Measurements from ENCODE around the gene HSPBP1.

DNA sequence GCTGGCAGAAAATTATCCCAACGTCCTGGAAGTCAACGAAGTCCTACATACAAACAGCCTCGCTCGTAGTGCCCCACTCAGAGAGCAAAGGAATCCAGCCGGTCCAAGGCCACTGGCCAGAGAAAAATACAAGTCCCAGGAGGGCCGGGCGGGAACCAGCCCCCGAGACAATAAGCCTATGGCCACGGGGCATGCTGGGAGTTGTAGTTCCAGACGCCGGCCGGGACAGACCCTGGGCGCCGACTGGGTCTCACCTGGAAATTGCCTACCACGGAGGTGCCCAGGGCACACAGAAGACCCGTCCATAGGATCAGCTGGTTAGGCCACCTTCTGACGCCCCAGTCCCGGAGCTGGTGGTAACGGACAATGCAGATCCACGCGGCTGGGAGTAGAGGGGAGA is 39.9 kb upstream of the HSPBP1 start:
- TF ChIP-seq CSRNP3 (CRISPR knock-in tag; IDR thresholded peaks at IDR 0.05) (no peak), CSDC2 (CRISPR knock-in tag; IDR thresholded peaks at IDR 0.05) (no peak), GLIS3 (CRISPR knock-in tag; IDR thresholded peaks at IDR 0.05) (no peak), ZFP30 (CRISPR knock-in tag; IDR thresholded peaks at IDR 0.05) (no peak), TCF4 (CRISPR knock-in tag; IDR thresholded peaks at IDR 0.05; ENCODE audit: borderline replicate concordance) (no peak), RARB (CRISPR knock-in tag; IDR thresholded peaks at IDR 0.05) (no peak), ARNTL (CRISPR knock-in tag; IDR thresholded peaks at IDR 0.05; ENCODE audit: borderline replicate concordance, low read depth) (no peak), ZFP3 (CRISPR knock-in tag; IDR thresholded peaks at IDR 0.05) (no peak), TSHZ2 (CRISPR knock-in tag; IDR thresholded peaks at IDR 0.05) (no peak), ISL1 (CRISPR knock-in tag; IDR thresholded peaks at IDR 0.05) (no peak), ZNF565 (CRISPR knock-in tag; conservative IDR thresholded peaks at IDR 0.05; ENCODE audit: low read depth) (no peak), ZNF8 (CRISPR knock-in tag; IDR thresholded peaks at IDR 0.05) (no peak)
- TF ChIP-seq, protein P1, sequence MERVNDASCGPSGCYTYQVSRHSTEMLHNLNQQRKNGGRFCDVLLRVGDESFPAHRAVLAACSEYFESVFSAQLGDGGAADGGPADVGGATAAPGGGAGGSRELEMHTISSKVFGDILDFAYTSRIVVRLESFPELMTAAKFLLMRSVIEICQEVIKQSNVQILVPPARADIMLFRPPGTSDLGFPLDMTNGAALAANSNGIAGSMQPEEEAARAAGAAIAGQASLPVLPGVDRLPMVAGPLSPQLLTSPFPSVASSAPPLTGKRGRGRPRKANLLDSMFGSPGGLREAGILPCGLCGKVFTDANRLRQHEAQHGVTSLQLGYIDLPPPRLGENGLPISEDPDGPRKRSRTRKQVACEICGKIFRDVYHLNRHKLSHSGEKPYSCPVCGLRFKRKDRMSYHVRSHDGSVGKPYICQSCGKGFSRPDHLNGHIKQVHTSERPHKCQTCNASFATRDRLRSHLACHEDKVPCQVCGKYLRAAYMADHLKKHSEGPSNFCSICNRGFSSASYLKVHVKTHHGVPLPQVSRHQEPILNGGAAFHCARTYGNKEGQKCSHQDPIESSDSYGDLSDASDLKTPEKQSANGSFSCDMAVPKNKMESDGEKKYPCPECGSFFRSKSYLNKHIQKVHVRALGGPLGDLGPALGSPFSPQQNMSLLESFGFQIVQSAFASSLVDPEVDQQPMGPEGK (CRISPR knock-in tag; IDR thresholded peaks at IDR 0.05; ENCODE audit: borderline replicate concordance) = no peak
- TF ChIP-seq, protein P2, sequence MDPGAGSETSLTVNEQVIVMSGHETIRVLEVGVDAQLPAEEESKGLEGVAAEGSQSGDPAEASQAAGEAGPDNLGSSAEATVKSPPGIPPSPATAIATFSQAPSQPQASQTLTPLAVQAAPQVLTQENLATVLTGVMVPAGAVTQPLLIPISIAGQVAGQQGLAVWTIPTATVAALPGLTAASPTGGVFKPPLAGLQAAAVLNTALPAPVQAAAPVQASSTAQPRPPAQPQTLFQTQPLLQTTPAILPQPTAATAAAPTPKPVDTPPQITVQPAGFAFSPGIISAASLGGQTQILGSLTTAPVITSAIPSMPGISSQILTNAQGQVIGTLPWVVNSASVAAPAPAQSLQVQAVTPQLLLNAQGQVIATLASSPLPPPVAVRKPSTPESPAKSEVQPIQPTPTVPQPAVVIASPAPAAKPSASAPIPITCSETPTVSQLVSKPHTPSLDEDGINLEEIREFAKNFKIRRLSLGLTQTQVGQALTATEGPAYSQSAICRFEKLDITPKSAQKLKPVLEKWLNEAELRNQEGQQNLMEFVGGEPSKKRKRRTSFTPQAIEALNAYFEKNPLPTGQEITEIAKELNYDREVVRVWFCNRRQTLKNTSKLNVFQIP (CRISPR knock-in tag; IDR thresholded peaks at IDR 0.05; ENCODE audit: borderline replicate concordance, low read depth) = no peak

All from SK-N-SH treated with all-trans-retinoic acid at 6 μM for 48 hours (cell line).